Measurements from ENCODE around the gene MAIP1. TPM values are rescaled to one million over a fixed set of nuclear protein-coding genes. Genes with fewer than 3 reads are reported as not detected.

Gene MAIP1
- total and polyA plus RNA-seq, 9 of the 15 experiments (the other 6 are each of a cell fraction or from before 2014, with no cell fraction given), result 3.6 to 30.0 (median 24.5) TPM

GRCh38 chr2:199989822-199990221, 34.4 kb downstream of the MAIP1 start:
- intact Hi-C loops (cut with micrococcal nuclease) (loop anchor here (5.0 to 10.0 kb wide), 4 partner anchors 205 to 605 kb away; partner anchors contain the start of gene SPATS2L), in situ Hi-C loops (cut with MboI) (no loop called here)
- FAIRE-seq, result no peak
- Histone ChIP-seq H3K9me1 (ENCODE audit: control insufficient read depth, insufficient read depth, low read length) (no peaks in the 10 kb centered on the region), H2AFZ (ENCODE audit: low read depth, low read length) (no peak overlapping the region), H3K4me3 (no peak overlapping the region), H3K36me3 (ENCODE audit: control insufficient read depth, insufficient read depth, low read length) (no peaks in the 10 kb centered on the region), H4K20me1 (replicated peaks; ENCODE audit: control insufficient read depth, insufficient read depth, low read length) (no peaks in the 10 kb centered on the region; the same call in 1 of the 2 replicates), H3K9ac (ENCODE audit: insufficient read depth in 1 of 2, low read depth in 2 of 2, low read length in 2 of 2) (no peak overlapping the region), H3K79me2 (ENCODE audit: control insufficient read depth, insufficient read depth, low read length) (no peaks in the 10 kb centered on the region), H3K4me2 (ENCODE audit: insufficient read depth, low read length) (no peak overlapping the region), H3K9me3 (replicated peaks; ENCODE audit: control insufficient read depth, insufficient read depth, low read depth, low read length) (no peaks in the 10 kb centered on the region; the same call in 1 of the 2 replicates), H3K27me3 (ENCODE audit: control insufficient read depth in 2 of 2, insufficient read depth in 2 of 2, low read length in 2 of 2) (no peaks in the 10 kb centered on the region), H3K27ac (ENCODE audit: extremely low read depth, low read depth, low read length) (no peak overlapping the region), H3K4me1 (replicated peaks in 1 of 2; ENCODE audit: control insufficient read depth in 2 of 2, insufficient read depth in 2 of 2, low read length in 2 of 2) (peaks cover 0 to 11% of the 10 kb centered on the region in 2 experiments; a peak in 2 of 5 replicates)
- TF ChIP-seq TEAD1 (CRISPR knock-in tag; IDR thresholded peaks at IDR 0.05) (no peak), SMARCA4 (IDR thresholded peaks at IDR 0.05) (no peak), ZNF589 (CRISPR knock-in tag; IDR thresholded peaks at IDR 0.05; ENCODE audit: low read depth) (no peak), CREB1 (IDR thresholded peaks at IDR 0.05) (no peak), CREB1 (CRISPR knock-in tag; IDR thresholded peaks at IDR 0.05) (no peak)
- TF ChIP-seq, protein P1, sequence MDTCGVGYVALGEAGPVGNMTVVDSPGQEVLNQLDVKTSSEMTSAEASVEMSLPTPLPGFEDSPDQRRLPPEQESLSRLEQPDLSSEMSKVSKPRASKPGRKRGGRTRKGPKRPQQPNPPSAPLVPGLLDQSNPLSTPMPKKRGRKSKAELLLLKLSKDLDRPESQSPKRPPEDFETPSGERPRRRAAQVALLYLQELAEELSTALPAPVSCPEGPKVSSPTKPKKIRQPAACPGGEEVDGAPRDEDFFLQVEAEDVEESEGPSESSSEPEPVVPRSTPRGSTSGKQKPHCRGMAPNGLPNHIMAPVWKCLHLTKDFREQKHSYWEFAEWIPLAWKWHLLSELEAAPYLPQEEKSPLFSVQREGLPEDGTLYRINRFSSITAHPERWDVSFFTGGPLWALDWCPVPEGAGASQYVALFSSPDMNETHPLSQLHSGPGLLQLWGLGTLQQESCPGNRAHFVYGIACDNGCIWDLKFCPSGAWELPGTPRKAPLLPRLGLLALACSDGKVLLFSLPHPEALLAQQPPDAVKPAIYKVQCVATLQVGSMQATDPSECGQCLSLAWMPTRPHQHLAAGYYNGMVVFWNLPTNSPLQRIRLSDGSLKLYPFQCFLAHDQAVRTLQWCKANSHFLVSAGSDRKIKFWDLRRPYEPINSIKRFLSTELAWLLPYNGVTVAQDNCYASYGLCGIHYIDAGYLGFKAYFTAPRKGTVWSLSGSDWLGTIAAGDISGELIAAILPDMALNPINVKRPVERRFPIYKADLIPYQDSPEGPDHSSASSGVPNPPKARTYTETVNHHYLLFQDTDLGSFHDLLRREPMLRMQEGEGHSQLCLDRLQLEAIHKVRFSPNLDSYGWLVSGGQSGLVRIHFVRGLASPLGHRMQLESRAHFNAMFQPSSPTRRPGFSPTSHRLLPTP (IDR thresholded peaks at IDR 0.05; ENCODE audit: borderline replicate concordance, extremely low read depth, insufficient read length), result no peak
- BruUV-seq (replicated peaks), result no TSS peak
- ChIA-PET POLR2A (no interaction called here), CTCF (ENCODE audit: low intra/inter-chr PET ratio) (no interaction called here)
- no peak for DNase-seq (ENCODE audit: extremely low read depth in 1 of 4, low spot score in 3 of 4)
- no peak for ATAC-seq
- 38% methylated on average over 4 of the region's 5 CpGs for WGBS (ENCODE audit: insufficient coverage, low coverage, missing lambda C conversion rate)

Measured in K562 (cell line).